AG10803 (cell line): ENCODE data around the gene RPL18.
A peak's percentile ranks its signal among the peaks of the same experiment; 100 is the strongest.

Source experiments
- DNase-seq: peaks from one replicate; pipeline ENCODE4 v3.0.0; 2010; ENCODE audit warnings: low read depth
- H3K4me3 ChIP-seq: 2 replicates; pipeline ENCODE4 v1.5.1; 2011; ENCODE audit warnings: mild to moderate bottlenecking, low read length, control low read depth
- CTCF ChIP-seq: conservative IDR thresholded peaks from 2 replicates; pipeline ENCODE4 v1.5.1; 2011; ENCODE audit warnings: mild to moderate bottlenecking, low read length, control low read depth, inconsistent platforms

Gene RPL18

GRCh38 chr19:48573163-48573505 lies 45.8 kb downstream of the RPL18 start:
- DNase-seq: no peak
- H3K4me3 ChIP-seq: no peak overlapping the region
- TF ChIP-seq CTCF: no peak

GRCh38 chr19:48571378-48572162 lies 47.4 kb downstream of the RPL18 start:
- TF ChIP-seq CTCF: no peak
- no peak overlapping the region for H3K4me3 ChIP-seq
- DNase-seq: no peak

GRCh38 chr19:48569814-48570213 lies 49.2 kb downstream of the RPL18 start:
- no peak for TF ChIP-seq CTCF
- no peak overlapping the region for H3K4me3 ChIP-seq
- DNase-seq: peak; percentile 56

GRCh38 chr19:48568345-48568886 lies 50.6 kb downstream of the RPL18 start:
- H3K4me3 ChIP-seq: 0 out of 2 replicates have a peak overlapping the region, but pooled peaks have one; percentile 9
- TF ChIP-seq CTCF: no peak
- peak; percentile 92 for DNase-seq
